Smooth muscle cell (in vitro differentiated cells): ENCODE measurements around the gene TLL2. TPM values are rescaled to one million over a fixed set of nuclear protein-coding genes. Genes with fewer than 3 reads are reported as not detected.

Source experiments
- DNase-seq: peaks from one replicate; lab custom pipeline; 2025; ENCODE audit not compliant: unreplicated experiment; lab: John Stamatoyannopoulos, UW
- H2AFZ ChIP-seq: fragments of 200-600 bp; sonication (generic); 2 replicates; pipeline ENCODE4 v1.6.0; 2016; ENCODE audit warnings: antibody characterized with exemption, low read depth, mild to moderate bottlenecking
- H3F3A ChIP-seq: fragments of 200-600 bp; sonication (generic); 2 replicates; pipeline ENCODE4 v1.6.0; 2017; ENCODE audit warnings: antibody characterized with exemption, low read depth
- H3K27ac ChIP-seq: fragments of 200-600 bp; sonication (generic); 2 replicates; pipeline ENCODE4 v1.5.1; 2016; ENCODE audit warnings: low read depth, mild to moderate bottlenecking
- H3K27me3 ChIP-seq: fragments of 200-600 bp; sonication (generic); 2 replicates; pipeline ENCODE4 v1.6.1; 2016; ENCODE audit warnings: low read depth, mild to moderate bottlenecking
- H3K36me3 ChIP-seq: fragments of 200-600 bp; sonication (generic); 2 replicates; pipeline ENCODE4 v1.5.1; 2016; ENCODE audit warnings: low read depth
- H3K4me1 ChIP-seq: fragments of 200-600 bp; sonication (generic); 2 replicates; pipeline ENCODE4 v1.5.1; 2016; ENCODE audit warnings: low read depth
- H3K4me2 ChIP-seq: fragments of 200-600 bp; sonication (generic); 2 replicates; pipeline ENCODE4 v1.6.0; 2016; ENCODE audit warnings: mild to moderate bottlenecking
- H3K4me3 ChIP-seq: fragments of 200-600 bp; sonication (generic); 2 replicates; pipeline ENCODE4 v1.5.1; 2016; ENCODE audit warnings: mild to moderate bottlenecking
- H3K79me2 ChIP-seq: fragments of 200-600 bp; sonication (generic); 2 replicates; pipeline ENCODE4 v1.6.0; 2016; ENCODE audit warnings: low read depth, mild to moderate bottlenecking
- H3K9ac ChIP-seq: fragments of 200-600 bp; sonication (generic); 2 replicates; pipeline ENCODE4 v1.6.0; 2016; ENCODE audit warnings: low read depth
- H3K9me3 ChIP-seq: fragments of 200-600 bp; sonication (generic); replicated peaks from 2 replicates; pipeline ENCODE4 v1.5.1; 2016; ENCODE audit warnings: low read depth
- H4K20me1 ChIP-seq: fragments of 200-600 bp; sonication (generic); 2 replicates; pipeline ENCODE4 v1.6.0; 2016; ENCODE audit warnings: low read depth
- CTCF ChIP-seq: fragments of 200-600 bp; sonication (generic); IDR thresholded peaks from 2 replicates; pipeline ENCODE4 v1.5.1; 2017; ENCODE audit warnings: borderline replicate concordance, mild to moderate bottlenecking, antibody characterized with exemption; ENCODE audit not compliant: insufficient read depth, poor library complexity, severe bottlenecking
- WGBS: methylation state at CpG from one replicate; pipeline ENCODE4 v1.1.7; 2016; ENCODE audit warnings: low lambda C conversion rate; 5-methylcytosine and 5-hydroxymethylcytosine counted together
- polyA plus RNA-seq: library from polyadenylated mRNA; unstranded; fragments of >200 nt; fragmentation: Nextera tagmentation; extraction: Ambion mirVana; gene quantifications from 2 replicates; pipeline ENCODE4 v1.2.1, GENCODE V29; 2016
- total RNA-seq: library from RNA; depleted of rRNA; stranded (reverse); fragments of >200 nt; gene quantifications from 2 replicates; pipeline ENCODE4 v1.2.3, GENCODE V29; 2014

TLL2 gene
- total and polyA plus RNA-seq, 2 experiments from 2014 or later, result 0.18 TPM; not detected in 1

DNA sequence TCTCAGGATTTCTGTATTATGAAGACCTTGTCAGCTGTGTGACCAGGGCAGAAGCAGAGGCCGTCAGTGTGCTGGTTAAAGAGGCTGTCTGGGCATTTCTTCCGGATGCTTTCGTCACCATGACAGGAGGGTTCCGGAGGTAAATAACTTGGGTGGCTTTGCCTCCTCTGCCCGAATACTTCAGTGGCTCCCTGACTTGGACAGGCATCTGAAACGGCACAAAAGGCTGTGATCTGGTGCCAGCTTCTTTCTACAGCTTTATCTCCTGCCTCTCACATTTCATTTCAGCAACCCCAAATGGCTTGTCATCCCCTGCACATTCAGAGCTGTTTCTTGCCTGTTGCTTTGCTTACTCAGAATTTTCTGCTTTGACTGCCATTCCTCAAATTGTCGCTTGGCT, 186.3 kb downstream of the TLL2 start:
- H2AFZ ChIP-seq, result no peak overlapping the region
- H3K79me2 ChIP-seq, result no peaks in the 10 kb centered on the region
- no peak for DNase-seq
- H3K27me3 ChIP-seq, result peaks cover 9% of the 10 kb centered on the region
- no peak overlapping the region for H3K27ac ChIP-seq
- H3K36me3 ChIP-seq, result no peaks in the 10 kb centered on the region
- H3K4me2 ChIP-seq, result no peak overlapping the region
- WGBS, result 97% methylated on average over 7 of the region's 7 CpGs
- H3K4me3 ChIP-seq, result no peak overlapping the region
- H3F3A ChIP-seq, result no peaks in the 10 kb centered on the region
- TF ChIP-seq CTCF, result no peak
- H4K20me1 ChIP-seq, result no peaks in the 10 kb centered on the region
- no peaks in the 10 kb centered on the region for H3K4me1 ChIP-seq
- H3K9ac ChIP-seq, result no peak overlapping the region
- H3K9me3 ChIP-seq, result no peaks in the 10 kb centered on the region

GRCh38 chr10:96325719-96326373, 187.9 kb downstream of the TLL2 start:
- no peak for TF ChIP-seq CTCF
- Histone ChIP-seq H4K20me1 (no peaks in the 10 kb centered on the region), H3K27me3 (peaks cover 9% of the 10 kb centered on the region), H3K4me1 (no peaks in the 10 kb centered on the region), H3K27ac (no peak overlapping the region), H3K4me3 (no peak overlapping the region), H3K36me3 (no peaks in the 10 kb centered on the region), H3K9ac (no peak overlapping the region), H2AFZ (no peak overlapping the region), H3K4me2 (no peak overlapping the region), H3K79me2 (no peaks in the 10 kb centered on the region), H3K9me3 (no peaks in the 10 kb centered on the region), H3F3A (no peaks in the 10 kb centered on the region)
- WGBS, result 85% methylated on average over 4 of the region's 4 CpGs
- no peak for DNase-seq

DNA sequence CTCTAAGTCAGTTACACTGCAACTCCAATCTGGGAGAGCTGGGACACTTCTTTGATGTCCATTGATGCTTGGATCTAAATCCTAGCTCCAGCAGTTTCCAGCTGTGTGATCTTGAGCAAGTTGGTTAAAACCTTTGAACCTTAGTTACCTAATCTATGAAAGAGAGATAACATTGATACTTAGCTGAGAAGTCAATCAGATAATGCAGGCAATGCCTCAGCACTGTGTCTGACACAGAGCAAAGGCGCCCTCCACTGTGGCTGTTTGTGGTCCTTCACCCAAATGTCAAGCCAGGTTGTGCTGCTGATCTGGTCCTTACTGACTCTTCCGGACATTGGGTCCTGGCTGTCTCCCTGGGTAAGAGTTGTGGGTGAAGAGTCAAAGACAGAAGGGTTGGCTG, 189.3 kb downstream of the TLL2 start:
- no peaks in the 10 kb centered on the region for H3K79me2 ChIP-seq
- H3K4me2 ChIP-seq, result no peak overlapping the region
- H3K36me3 ChIP-seq, result no peaks in the 10 kb centered on the region
- H4K20me1 ChIP-seq, result no peaks in the 10 kb centered on the region
- no peak overlapping the region for H3K9ac ChIP-seq
- no peak overlapping the region for H3K27ac ChIP-seq
- H3K4me1 ChIP-seq, result peaks cover 10% of the 10 kb centered on the region
- peaks cover 9% of the 10 kb centered on the region for H3K27me3 ChIP-seq
- no peak for DNase-seq
- H3K4me3 ChIP-seq, result no peak overlapping the region
- H2AFZ ChIP-seq, result no peak overlapping the region
- TF ChIP-seq CTCF, result no peak
- WGBS, result 80% methylated on average over 2 of the region's 2 CpGs
- H3F3A ChIP-seq, result no peaks in the 10 kb centered on the region
- no peaks in the 10 kb centered on the region for H3K9me3 ChIP-seq

- Histone ChIP-seq H3K4me2 (no peak overlapping the region), H4K20me1 (no peaks in the 10 kb centered on the region), H3K9me3 (no peaks in the 10 kb centered on the region), H3K4me3 (no peak overlapping the region), H3K9ac (no peak overlapping the region), H3K36me3 (no peaks in the 10 kb centered on the region), H3F3A (no peaks in the 10 kb centered on the region), H3K27me3 (peaks cover 9% of the 10 kb centered on the region), H3K4me1 (peaks cover 11% of the 10 kb centered on the region), H3K79me2 (no peaks in the 10 kb centered on the region), H2AFZ (no peak overlapping the region), H3K27ac (no peak overlapping the region)
- no peak for DNase-seq
- 93% methylated on average over 1 of the region's 1 CpG for WGBS
- TF ChIP-seq CTCF, result no peak
Observed at GRCh38 chr10:96322275-96322674, 191.5 kb downstream of the TLL2 start.
